Fibroblast of villous mesenchyme (primary cell): ENCODE data around the gene TCF23. TPM values are rescaled to one million over a fixed set of nuclear protein-coding genes. Genes with fewer than 3 reads are reported as not detected.

Experiments
- DNase-seq: peaks from one replicate; pipeline ENCODE4 v3.0.0-alpha.2; 2010; ENCODE audit warnings: low read depth
- H3K4me3 ChIP-seq: 2 replicates; pipeline ENCODE4 v1.5.1; 2011; ENCODE audit warnings: low read depth, mild to moderate bottlenecking, low read length
- total RNA-seq: library from RNA; depleted of rRNA; stranded (reverse); fragments of >200 nt; gene quantifications from 2 replicates; pipeline ENCODE4 v1.2.3, GENCODE V29; 2012
- TF ChIP-seq, protein P1 (sequence below): IDR thresholded peaks from 2 replicates; pipeline ENCODE4 v1.5.1; 2012; ENCODE audit warnings: low read depth, mild to moderate bottlenecking, low read length; ENCODE audit not compliant: insufficient read depth

TCF23 gene
- total RNA-seq, 1 donor = not detected

DNA sequence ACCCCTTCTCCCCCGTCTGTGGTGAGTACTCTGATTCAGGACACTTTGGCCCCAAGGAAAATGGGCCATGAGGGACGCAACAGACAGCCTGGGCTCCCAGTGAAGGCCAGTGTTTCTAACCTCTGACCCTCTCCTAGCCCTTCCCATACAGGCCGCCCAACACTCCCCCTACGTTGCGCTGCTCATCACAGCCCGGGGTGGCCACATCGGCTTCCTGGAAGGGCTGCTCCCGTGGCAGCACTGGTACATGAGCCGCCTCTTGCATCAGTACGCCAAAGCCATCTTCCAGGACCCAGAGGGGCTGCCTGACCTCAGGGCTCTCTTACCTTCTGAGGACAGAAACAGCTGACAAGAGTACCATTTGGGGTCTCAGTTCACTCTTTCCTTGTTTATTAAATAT, 18.4 kb upstream of the TCF23 start:
- TF ChIP-seq, protein P1, sequence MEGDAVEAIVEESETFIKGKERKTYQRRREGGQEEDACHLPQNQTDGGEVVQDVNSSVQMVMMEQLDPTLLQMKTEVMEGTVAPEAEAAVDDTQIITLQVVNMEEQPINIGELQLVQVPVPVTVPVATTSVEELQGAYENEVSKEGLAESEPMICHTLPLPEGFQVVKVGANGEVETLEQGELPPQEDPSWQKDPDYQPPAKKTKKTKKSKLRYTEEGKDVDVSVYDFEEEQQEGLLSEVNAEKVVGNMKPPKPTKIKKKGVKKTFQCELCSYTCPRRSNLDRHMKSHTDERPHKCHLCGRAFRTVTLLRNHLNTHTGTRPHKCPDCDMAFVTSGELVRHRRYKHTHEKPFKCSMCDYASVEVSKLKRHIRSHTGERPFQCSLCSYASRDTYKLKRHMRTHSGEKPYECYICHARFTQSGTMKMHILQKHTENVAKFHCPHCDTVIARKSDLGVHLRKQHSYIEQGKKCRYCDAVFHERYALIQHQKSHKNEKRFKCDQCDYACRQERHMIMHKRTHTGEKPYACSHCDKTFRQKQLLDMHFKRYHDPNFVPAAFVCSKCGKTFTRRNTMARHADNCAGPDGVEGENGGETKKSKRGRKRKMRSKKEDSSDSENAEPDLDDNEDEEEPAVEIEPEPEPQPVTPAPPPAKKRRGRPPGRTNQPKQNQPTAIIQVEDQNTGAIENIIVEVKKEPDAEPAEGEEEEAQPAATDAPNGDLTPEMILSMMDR = no peak

DNA sequence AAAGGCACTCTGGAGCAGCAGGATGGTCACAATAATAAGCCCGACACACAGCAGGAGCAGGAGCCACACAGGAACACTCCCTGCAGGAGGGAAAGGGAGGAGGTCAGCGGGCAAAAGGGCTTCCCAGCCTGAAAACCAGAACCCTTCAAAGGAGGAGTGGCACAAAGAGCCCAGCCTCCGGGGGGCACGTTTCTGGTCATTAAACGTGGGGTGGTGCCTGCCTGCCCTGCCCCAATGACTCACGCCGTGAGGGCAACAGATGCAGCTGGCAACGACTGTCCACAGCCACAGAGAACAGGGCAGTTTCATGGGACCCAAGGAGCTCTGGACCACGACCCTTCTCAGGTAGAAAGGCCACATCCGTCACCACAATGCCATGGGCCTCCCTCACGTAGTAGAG, 17.4 kb upstream of the TCF23 start:
- no peak for DNase-seq
- TF ChIP-seq, protein P1 = no peak
- no peak overlapping the region for H3K4me3 ChIP-seq

More for the DNA sequence above, 18.4 kb upstream of the TCF23 start:
- DNase-seq = no peak
- H3K4me3 ChIP-seq = no peak overlapping the region

DNA sequence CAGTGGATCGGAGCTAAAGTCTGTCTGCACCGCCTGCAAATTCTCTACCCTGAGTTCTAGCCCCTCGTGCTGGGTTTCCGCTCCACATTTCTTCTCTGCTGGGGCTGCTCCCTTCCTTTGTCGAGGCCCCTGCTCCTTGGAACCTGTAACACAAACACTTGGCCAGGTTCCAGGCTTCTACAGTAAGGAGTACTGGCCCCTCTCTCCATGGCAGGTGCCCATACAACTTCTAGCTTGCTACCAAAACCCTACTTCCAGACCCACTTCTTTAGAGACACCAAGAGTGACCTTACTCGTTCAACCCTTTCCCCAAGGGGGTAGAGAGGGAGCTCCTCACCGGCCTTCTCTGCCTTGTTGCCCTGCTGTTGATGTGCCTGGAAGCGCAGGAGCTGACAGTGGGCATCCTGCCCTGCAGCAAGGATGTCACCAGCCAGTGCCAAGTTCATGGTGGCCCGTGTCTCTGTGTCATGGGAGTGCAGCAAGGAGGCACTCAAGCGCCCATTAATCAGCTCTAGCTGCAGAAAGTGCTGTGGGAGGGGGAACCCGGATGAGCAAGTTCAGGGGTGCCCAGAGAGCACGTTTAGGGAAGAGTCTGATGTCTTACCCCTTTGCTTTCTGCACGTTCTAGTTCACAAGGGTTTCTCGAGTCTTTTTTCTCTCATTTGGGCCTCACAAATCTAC, 15.5 kb upstream of the TCF23 start:
- TF ChIP-seq, protein P1 = no peak
- no peak for DNase-seq
- peak overlapping the region; percentile 93 for H3K4me3 ChIP-seq

DNA sequence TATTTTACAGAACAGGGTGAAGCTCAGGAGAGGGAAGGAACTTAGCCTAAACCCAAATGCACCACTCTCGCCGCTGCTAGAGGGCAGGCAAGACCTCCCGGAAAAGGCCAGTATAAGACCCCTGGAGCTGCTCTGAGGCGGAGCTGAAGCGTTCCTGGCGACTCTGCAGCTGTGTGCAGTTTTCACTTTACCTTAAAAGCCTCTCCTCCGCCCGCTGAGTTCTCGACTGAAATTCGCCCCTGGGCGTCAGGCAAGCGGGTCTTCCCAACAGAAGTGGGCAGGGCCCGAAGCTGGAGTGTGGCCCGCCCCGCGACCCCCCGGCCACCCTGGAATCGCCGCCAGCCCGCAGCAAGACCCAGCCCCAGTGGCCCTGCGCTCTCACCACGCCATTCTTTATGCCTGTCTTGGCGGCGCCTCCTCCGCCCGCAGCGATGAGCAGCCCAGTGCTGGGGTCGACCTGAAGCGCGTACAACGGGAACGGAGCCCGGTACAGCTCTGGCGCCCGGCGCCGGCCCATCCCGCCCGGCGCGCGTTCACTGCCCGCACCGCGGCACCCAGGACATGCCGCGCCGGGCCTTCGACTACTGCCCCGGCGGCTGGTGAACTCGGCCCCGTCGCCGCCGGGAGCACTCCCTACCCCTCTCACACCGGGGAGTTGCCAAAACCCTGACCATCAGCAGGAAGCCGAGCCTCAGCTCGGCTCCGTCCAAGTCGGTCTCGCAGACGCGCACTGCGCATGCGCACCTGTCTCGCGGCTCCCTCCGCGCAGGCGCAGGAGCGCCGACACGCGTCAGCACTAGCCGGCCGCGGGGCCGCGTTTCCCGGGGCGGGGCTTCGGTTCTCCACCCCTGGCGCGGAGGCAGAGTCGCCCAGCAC, 14.7 kb upstream of the TCF23 start, which contains the start of gene PREB:
PREB (minus strand) TSS at position 732 of the 876 bp plus-strand sequence; CDS start at position 517, 215 bp downstream.
- DNase-seq = peak; percentile 94
- H3K4me3 ChIP-seq = peak within 1 kb of the TSS; percentile 93
- TF ChIP-seq, protein P1 = peak; percentile 38

DNA sequence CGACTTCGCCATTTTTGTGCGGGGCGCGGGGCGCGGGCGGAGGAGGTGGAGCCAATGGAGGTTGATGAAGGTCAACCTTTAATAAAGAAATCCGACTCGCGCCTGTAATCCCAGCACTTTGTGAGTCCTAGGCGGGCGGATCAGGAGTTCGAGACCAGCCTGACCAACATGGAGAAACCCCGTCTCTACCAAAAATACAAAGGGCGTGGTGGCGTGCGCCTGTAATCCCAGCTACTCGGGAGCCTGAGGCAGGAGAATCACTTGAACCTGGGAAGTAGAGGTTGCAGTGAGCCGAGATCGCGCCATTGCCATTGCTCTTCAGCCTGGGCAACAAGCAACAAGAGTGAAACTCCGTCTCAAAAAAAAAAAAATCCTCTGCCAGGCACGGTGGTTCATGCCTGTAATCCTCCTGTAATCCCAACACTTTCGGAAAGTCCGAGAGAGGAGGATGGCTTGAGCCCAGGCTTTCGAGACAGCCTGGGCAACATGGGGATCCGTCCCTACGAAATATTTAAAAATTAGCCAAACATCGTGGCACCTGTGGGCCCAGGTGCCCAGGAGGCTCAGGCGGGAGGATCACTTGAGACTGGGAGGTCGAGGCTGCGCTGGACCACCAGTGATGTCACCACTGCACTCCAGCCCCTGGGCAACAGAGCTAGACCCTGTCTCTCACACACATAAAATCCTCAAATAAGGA, 13.9 kb upstream of the TCF23 start:
- no peak for DNase-seq
- TF ChIP-seq, protein P1 = no peak
- H3K4me3 ChIP-seq = peak overlapping the region; percentile 93

DNA sequence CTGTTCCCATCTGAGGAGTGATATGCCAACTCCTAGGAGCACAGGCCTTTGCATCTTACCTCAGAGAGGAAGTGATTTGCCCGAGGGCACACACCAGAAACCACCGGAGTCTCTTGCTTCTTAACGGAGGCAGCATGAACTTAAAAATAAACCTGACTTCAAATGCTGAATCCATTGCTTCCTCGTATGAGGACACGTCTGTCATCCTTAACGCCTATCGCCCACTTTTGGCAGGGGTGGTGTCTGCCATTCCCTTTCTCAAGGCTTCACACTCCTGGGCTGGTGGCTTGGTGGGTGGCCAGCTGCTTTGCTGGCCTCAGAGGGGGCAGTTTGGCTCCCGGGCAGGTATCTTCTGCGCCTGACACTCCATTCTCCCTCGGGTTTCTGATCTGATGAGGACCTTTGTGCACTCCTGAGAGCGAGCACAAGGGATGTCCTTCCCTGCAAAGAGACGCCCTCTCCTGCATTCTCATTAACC, 13.3 kb upstream of the TCF23 start:
- no peak overlapping the region for H3K4me3 ChIP-seq
- TF ChIP-seq, protein P1 = no peak
- no peak for DNase-seq
